GM18502 (cell line): ENCODE data around the gene OLFML2A.
"Not testable (repeated sequence)": the region's sequence is repeated elsewhere in the genome, so short reads cannot be mapped to it uniquely, and the experiment has no call there.

Experiments
- ATAC-seq: cut with Tn5 transposase; IDR thresholded peaks from one replicate; pipeline ENCODE4 v1.9.1; 2021; ENCODE audit warnings: mild to moderate bottlenecking; ENCODE audit not compliant: unreplicated experiment, poor library complexity

OLFML2A gene

DNA sequence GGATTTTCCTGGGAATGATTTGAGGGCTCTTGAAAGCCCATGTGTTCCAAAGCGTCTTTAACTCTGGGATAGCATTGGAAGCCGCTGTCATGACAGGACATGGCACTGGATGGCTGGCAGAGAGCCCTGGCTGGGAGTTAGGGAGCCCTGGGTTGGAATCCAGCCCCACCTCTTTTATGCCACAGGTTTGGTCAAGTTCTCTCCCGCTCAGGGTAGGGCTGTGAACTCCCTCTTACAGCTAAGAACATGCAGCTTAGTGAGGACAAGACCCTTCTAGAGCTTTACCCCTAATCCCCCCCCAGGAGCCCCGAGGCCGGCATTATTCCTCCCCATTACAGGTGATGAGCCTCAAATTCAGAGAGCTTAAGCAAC lies 37.2 kb downstream of the OLFML2A start:
- ATAC-seq: no peak

DNA sequence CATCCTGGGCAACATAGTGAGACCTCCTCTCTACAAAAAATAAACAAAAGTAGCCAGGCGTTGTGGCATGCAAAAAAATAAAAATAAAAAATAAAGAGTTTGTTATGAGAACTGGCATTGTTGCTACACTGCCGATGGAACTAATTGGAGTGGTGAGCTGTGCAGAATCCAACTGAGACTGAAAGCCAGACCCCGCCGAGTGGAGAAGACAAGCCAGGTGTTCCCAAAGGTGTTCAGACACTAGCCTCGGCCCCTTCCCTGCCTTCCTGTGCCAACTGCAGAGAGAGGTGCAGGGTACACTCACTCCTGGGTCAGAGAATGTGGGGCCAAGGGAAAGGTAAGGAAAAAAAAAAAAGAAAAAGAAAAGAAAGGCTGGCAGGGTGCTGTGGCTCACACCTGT lies 38.7 kb downstream of the OLFML2A start:
- no peak for ATAC-seq

DNA sequence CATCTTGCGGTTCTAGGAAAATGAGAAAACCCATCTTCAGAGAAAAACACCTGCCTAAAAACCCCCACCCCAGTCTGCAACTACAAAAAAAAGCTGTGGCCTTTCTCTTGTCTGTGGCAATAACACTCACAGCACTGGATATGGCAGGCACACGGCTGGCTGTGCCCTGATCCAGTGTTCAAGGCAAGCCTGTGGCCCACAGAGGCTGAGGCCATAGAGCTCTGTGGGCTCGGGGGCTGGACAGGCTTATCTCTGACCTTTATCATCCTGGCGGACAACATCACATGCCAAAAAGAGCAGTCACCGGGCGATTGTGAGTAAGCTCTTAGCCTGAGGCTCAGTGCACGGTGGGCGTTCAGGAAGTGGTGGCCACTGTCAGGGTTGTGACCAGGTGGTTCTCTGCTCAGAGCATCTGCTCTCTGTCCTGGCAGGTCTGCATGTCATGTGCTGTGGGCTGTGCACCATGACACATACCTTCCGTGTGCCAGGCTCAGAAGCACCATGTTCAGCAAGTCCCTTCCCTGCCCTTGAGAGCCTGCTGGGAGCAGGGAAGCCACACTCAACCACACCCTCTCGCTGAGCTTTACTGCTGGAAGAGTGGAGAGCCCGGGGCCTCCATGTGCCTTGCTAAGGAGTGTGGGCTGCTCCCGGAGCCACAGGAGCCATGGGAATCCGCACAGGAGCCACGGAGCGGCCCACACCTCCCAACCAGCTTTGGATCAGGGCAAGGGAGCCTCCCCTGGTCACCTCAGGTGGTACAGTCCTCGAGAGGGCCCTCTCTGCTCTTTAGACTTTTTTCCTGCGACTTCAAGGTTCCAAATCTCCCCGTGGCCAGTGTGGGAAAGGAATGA lies 41.7 kb downstream of the OLFML2A start:
- no peak for ATAC-seq

DNA sequence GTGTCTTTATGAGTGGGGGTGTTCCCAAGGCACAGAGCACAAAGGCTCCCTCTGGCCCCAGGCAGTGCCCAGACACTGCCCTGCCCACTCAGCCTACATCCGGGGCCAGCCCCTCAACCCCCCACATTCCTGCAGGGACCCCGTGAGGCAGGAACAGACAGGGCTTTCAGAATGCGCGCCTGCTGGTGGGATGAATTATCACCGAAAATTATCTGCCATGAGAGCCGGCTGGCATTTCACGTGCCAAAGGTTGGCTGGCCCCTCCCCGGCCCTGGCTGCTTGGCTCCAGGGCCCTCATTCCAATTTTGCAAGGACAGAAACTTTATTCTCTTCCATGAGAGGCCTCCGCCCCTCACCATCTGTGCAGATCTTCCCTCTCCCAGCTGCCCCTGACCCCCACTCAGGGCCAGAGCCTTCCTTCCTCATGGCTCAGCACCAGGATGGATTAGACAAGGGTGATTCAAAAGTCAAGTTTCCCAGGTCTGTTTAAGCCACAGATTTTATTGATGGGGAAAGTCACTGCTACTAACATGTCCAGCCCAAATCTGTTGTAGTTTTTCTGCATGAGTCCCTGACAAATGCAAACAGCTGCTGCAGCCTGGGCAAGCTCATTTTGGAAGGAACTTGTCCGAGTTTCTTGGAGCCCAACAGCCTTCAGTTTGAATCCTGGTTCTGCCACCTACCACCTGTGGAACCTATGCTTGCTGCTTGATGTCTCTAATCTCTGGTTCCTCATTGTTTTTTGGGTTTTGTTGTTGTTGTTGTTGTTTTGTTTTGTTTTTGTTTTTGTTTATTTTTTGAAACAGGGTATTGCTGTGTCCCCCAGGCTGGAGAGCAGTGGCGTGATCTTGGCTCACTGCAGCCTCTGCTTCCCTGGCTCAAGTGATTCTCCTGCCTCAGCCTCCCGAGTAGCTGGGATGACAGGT lies 44.0 kb downstream of the OLFML2A start:
- no peak for ATAC-seq

DNA sequence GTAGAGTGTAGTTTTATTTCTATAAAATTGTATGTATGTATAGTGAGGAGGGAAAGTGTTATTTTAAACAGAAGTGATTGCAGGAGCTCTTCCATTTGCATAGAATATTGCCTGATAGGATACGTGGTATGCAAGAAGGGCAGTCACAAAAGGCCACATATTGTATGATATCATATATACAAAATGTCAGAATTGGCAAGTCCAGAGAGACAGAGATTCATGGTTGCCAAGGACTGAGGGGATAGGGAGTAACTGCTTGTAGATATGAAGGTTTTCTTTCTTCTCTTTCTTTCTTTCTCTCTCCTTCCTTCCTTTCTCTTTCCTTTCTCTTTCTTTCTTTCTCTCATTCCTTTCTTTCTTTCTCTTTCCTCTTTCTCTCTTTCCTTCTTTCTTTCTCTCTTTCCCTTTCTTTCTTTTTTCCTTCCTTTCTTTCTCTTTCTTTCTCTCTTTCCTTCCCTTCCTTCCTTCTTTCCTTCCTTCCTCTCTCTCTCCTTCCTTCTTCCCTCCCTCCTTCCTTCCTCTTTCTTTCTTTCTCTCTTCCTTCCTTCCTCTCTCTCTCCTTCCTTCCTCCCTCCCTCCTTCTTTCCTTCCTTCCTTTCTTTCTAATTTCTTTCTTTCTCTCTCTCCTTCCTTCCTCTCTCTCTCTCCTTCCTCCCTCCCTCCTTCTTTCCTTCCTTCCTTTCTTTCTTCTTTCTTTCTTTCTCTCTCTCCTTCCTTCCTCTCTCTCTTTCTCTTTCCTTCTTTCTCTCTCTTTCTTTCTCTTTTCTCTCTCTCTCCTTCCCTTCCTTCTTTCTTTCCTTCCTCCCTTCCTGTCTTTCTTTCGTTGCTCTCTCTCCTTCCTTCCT lies 51.8 kb downstream of the OLFML2A start:
- ATAC-seq: no peak

DNA sequence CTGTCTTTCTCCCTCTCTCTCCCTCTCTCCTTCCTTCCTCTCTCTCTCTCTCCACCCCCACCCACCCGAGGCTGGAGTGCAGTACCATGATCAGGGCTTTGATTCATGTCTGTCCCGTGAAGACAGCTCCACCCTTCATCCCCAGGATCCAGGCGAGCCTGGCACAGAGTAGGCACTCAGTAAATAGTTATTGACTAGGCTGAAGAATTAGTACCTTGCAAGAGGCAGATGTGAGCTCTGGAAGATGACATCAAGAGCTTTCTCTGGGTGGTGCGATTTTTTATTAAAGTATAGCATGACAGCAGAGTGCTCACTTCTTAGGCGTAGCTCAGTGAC lies 52.4 kb downstream of the OLFML2A start:
- no peak for ATAC-seq

DNA sequence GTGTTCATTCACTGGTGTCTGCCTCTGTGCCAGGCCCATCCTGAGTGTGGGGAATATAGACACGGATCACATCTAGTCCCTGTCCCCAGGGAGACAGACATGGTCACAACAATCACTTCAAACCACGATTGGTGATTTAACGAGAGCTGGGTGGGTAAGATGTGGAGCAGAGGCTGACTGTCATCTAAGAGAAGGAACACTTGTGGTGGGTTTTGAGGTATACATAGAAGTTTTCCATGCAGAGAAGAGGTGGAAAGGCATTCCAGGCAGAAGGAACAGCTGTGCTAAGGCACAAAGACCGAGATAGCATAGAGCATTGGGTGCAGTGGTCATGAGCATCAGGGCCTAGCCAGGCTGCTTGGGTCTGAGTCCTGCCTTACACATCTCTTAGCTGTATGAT lies 53.7 kb downstream of the OLFML2A start:
- no peak for ATAC-seq

DNA sequence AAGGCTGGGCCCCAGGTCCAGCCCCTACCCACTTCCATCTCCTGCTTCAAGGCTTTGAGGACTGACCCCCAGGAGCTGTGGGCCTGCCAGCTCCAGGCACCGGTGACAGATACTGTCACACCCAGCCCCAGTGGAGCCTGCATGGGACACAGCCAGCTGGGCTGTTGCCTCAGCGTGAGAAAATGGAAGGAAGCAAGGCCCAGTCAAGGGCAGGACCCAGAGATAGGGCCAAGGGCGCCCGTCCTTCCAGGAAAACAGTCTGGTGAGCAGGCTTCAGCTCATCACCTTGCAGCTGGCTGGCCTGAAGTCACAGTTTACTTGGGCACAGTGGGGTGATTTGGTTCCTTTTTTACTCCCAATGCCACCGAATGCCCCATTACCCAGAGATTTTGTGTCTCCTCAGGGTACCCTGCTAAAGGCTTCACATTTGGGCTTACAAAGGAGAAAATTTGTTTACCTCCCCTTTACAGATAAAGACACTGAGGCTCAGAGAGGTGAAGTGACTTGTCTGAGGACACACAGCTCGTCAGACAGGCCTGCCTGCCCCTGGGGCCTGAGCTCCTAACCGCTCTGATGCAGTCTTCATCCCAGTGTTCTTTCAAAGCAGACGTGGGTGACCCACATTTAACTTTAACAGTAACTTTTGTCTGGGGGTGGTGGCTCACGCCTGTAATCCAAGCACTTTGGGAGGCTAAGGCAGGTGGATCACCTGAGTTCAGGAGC lies 54.9 kb downstream of the OLFML2A start:
- no peak for ATAC-seq

DNA sequence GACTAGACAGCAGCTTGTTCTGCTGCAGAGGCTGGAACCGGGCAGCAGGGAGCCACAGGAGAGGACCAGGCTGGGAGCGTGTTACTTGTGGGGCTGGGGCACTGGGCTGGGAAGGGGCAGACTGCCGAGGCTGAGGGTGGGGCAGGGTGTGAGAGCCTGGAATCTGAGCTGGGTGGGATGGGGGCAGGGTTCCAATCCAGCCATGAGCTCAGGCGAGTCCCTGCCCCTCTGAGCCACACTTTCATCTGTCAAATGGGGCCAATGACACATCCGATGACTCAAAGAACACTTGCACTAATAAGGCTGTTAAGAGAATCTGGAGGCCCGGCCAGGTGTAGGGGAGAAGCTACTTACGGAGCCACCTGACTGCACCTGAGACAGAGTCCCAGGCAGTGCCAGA lies 57.7 kb downstream of the OLFML2A start:
- ATAC-seq: no peak

DNA sequence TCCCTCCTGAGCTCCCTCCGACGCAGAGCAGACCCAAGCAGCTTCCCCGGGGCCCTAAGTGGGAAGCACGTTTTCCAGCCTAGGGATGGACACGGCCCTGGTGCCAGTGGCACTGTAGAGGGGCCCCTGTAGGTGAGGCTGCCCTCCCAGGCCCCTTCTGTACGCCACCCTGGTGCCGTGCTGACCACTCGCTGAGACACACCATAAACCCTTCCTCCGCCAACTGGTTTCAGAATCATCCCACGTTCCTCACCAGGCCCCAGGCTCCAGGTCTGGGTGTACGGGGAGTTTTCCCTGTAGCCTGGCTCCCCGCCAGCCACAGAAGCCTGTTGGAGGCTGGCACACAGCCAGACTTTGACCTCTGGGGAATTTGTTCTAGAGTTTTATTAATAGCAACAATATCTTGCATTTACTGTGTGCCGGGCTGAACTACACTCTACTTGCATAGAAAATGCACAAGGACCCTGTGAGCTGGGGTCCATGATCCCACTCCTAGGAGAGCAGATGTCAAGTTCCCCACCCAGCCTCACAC lies 58.2 kb downstream of the OLFML2A start:
- no peak for ATAC-seq

DNA sequence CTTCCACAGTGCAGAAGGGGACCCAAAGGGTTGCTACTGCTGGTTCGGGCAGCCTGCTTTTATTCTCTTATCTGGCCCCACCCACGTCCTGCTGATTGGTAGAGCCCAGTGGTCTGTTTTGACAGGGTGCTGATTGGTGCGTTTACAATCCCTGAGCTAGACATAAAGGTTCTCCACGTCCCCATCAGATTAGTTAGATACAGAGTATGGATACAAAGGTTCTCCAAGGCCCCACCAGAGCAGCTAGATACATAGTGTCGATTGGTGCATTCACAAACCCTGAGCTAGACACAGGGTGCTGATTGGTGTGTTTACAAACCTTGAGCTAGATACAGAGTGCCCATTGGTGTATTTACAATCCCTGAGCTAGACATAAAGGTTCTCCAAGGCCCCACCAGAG lies 61.2 kb downstream of the OLFML2A start:
- not testable (repeated sequence) for ATAC-seq

DNA sequence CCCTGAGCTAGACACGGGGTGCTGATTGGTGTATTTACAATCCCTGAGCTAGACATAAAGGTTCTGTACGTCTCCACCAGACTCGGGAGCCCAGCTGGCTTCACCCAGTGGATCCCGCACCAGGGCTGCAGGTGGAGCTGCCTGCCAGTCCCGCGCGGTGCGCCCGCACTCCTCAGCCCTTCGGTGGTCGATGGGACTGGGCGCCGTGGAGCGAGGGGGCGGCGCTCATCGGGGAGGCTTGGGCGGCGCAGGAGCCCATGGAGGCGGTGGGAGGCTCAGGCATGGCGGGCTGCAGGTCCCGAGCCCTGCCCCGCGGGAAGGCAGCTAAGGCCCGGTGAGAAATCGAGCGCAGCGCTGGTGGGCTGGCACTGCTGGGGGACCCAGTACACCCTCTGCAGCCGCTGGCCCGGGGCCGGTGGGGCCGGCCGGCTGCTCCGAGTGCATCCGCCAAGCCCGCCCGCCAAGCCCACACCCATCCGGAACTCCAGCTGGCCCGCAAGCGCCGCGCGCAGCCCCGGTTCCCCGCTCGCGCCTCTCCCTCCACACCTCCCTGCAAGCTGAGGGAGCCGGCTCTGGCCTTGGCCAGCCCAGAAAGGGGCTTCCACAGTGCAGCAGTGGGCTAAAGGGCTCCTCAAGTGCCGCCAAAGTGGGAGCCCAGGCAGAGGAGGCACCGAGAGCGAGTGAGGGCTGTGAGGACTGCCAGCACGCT lies 61.8 kb downstream of the OLFML2A start:
- ATAC-seq: not testable (repeated sequence)

DNA sequence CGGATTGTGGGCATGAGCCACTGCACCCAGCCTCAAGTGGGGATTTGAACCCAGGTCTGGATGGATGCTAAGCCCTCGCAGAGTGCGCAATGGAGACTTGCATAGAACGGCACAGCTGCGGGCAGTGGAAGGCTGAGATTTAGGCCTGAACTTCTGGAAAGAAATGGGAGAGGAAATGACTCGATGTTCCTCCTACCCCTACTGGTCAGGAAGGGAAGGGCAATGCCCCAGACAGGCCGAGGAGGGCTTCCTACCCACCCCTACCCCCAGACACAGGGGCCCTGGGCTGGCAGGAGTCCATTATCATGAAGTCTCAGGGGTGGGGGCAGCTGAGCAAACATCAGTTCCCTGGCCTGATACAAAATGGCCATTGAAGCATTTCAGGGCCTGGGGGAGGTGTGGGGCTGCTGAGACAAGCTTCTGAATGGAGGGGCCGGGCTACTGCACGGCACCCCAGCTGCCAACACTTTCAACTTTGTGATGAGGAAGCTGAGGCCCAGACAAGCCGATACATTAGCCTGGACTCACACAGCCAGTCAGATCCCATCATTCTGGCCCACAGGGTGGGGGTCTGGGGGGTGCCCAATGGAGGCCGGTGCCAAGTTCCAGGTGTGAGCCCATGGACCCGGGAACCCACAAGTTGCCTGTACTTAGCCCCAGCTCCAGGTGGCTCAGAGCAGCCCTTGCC lies 62.8 kb downstream of the OLFML2A start:
- ATAC-seq: no peak

DNA sequence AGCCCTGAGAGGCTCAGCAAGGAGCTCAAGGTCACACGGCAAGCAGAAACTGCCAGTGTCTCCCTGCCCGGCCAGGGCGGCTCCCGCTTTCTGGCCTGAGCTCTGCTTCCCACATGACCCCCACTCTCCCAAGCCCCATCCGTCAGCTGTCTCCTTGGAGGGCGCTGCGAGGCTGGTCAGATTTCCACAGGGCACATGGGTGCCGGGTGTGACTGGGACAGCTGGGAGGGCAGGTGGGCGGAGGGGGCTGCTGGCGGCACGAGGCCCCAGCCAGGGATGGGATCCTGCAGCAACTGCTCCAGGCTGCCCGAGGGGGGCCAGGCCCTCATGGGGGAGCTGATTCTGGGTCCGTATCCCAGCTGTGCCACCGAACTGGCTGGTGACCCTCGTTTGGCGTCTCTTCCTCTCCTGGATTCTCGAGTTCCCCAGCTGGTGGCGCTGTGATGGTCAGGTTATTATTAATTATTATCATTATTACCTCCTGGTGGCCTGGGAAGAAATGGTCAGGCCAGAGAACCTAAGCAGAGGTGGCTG lies 63.4 kb downstream of the OLFML2A start:
- no peak for ATAC-seq

DNA sequence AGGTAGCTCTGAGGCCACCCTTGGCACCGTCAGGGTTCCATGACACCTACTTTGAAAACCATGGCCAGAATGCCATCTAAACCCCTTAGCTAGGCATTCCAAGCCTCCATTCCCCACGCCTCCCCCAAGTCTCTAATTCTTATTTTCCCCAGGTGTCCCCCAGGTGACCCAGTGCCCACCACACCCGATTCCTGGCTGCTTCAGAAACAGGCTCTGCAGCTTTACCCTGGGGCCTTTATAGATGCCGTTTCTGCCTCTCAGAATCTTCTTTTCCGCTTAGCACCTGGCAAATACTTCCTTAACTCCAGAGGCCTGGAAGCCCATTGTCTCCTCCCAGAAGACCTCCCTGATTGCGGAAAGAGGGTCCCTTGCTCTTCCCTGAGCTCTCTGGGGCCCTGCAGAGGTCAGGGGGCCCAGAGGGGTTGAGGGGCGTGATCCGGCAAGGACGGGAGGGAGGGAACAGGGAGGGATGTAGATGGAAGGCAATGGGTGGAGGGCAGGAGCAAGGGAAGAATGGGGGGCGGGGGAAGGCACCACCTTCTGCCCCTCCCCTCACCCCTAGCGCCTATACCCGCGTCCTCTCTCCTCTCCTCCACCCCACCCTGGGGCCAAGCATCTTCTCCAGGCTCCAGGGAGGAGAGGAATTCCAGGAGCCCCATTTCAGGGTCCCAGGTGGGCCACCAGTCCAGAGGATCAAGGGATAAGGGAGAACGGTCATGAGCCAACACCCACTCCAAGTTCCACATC lies 64.3 kb downstream of the OLFML2A start:
- ATAC-seq: no peak

DNA sequence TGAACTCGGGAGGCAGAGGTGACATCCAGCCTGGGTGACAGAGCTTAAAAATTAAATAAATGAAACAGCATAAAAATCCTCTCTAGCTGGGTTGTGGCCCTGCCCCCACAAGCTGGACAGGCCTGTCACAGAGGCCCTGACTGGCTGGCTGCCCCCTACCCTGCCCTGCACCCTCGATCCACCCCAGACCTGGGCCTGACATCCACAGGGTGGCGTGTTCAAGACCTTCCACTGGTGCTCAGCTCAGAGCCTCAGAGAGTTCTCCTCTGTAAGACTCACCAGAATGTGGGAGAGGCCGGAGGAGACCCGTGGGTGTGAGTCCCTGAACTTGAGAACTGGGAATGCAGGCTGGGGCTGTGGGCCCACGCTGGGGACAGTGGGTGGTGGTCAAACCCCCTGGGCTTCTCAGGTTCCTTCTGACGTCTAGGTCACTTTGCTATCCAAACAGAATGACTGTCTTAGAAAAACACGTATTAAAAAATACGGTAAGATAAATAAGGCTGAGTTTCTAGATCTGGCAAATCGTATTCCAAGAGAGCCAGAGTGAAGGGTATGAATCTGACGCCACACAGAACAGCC lies 66.6 kb downstream of the OLFML2A start:
- ATAC-seq: no peak

DNA sequence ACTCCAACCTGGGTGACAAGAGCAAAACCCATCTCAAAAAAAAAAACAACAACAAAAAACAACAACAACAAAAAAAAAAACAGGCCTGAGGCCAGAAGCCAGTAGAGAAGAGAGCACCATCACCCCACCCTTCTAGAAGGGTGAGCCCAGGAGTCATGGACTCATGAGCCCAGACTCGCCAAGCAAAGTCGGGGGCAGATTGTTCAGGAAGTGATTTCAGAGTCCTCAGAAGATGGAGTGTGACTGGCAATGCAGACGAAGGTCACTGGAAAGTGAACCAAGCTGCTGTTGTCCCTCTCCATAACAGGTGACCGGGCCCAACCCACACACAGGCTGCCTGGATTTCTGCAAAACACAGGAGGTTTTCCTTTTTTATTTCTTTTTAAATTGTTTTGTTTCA lies 67.4 kb downstream of the OLFML2A start:
- no peak for ATAC-seq
